ENCODE measurements around the gene FEM1B. TPM values are rescaled to one million over a fixed set of nuclear protein-coding genes. Genes with fewer than 3 reads are reported as not detected.

Gene FEM1B
- total RNA-seq, 1 donor from 2014 or later = 82.8 TPM

DNA sequence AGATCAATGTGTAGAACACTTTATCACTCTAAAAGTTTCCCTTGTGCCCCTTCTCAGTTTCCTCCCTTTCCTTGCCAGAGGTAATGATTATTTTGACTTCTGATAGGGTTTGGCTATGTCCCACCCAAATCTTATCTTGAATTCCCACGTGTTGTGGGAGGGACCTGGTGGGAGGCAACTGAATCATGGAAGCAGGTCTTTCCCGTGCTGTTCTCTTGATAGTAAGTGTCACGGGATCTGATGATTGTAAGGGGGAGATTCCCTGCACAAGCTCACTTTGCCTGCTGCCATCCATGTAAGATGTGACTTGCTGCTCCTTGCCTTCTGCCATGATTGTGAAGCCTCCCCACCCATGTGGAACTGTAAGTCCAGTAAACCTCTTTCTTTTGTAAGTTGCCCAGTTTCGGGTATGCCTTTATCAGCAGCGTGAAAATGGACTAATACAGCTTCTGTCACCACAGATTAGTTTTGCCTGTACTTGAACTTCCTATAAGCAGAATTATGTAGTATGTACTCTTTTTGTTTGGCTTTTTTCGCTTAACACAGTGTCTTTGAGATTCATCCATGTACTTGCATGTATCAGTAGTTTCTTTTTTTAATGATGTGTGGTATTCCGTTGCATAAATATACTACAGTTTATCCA, 7.2 kb downstream of the FEM1B start:
- no peak for DNase-seq (ENCODE audit: low spot score)

GRCh38 chr15:68285259-68285980, 7.9 kb downstream of the FEM1B start:
- DNase-seq (ENCODE audit: low spot score) = no peak

- no peak for DNase-seq (ENCODE audit: low spot score)
Measured at GRCh38 chr15:68286256-68286655, 8.7 kb downstream of the FEM1B start.

GRCh38 chr15:68289057-68289456, 11.5 kb downstream of the FEM1B start:
- no peak for DNase-seq (ENCODE audit: low spot score)

GRCh38 chr15:68289621-68290352, 12.2 kb downstream of the FEM1B start:
- DNase-seq (ENCODE audit: low spot score) = no peak

GRCh38 chr15:68290715-68291114, 13.2 kb downstream of the FEM1B start:
- no peak for DNase-seq (ENCODE audit: low spot score)

- DNase-seq (ENCODE audit: low spot score) = no peak
Measured at GRCh38 chr15:68292157-68292781, 14.7 kb downstream of the FEM1B start.

DNA sequence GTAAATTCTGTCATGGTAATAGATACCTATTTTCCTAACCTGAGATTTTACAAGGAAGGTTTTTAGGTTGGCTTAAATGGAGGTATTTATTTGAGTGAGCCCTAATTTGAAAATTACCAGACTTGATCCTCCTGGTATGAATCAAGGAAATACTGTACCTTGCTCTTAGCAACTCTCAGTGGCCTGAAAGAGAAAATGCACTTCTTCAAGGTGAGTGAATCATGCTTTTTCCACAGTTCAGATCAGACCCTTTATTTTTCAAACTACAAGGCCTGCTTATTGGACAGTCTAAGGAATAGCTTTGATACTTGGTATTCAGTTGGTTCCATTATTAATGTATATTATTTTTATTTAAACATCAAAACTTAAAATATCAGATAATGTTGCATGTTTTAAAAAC, 15.4 kb downstream of the FEM1B start:
- no peak for DNase-seq (ENCODE audit: low spot score)

DNA sequence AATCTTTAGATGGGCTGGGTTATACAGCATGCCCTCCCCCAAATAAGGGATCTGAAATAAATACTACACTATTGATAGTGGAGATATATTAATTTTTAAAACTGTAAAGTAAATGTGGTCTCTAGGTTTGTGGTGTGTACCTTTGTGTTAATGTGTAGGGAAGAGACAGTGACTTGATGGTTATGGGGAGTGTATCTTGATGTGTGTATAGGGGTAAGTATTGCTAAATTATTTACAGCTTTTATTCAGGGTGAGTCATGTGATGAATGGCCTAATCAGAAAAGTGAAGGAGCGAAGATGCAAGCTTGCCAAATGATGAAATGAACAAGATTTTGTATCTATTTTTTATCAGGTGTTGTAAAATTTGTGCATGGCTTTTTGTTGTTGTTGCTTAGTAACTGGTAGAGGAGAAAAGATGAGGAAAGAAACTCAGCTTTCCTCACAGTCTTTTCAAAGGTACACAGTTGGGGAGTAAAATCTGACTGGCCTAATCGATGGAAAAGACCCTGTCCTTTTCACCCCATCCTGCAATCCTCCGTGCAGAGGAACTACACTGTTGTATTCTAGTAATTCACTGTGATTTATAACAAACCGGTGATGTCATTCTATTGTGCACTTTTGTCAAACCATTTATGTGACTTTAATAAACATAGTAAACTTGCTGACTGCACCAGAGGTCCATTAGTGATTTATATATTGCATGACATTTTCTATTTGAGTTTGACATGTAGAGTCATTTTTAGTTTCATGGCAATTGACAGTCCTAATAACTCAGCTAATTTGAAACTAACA, 17.7 kb downstream of the FEM1B start:
- DNase-seq (ENCODE audit: low spot score) = no peak

GRCh38 chr15:68298336-68298735, 20.8 kb downstream of the FEM1B start:
- no peak for DNase-seq (ENCODE audit: low spot score)

DNA sequence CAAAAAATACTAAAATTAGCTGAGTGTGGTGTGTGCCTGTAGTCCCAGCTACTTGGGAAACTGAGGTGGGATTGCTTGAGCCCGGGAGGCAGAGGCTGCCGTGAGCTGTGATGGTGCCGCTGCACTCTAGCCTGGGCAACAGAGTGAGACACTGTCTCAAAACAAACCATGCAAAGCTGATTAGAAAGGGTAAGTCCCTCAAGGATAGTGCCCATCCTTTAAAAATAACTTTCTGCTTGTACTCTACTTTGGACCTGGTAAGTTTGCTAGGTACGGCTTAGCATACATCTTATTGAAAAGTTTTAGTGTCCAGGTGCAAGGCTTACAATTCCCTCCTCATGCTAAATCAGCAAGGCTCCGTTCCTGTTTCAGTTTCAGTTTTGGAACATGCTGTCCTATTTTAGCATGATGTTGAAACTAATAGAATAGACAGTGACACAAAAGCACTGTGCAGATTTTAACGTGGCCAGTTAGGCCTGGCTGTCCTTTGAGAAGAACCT, 21.4 kb downstream of the FEM1B start:
- DNase-seq (ENCODE audit: low spot score) = peak; percentile 20

DNA sequence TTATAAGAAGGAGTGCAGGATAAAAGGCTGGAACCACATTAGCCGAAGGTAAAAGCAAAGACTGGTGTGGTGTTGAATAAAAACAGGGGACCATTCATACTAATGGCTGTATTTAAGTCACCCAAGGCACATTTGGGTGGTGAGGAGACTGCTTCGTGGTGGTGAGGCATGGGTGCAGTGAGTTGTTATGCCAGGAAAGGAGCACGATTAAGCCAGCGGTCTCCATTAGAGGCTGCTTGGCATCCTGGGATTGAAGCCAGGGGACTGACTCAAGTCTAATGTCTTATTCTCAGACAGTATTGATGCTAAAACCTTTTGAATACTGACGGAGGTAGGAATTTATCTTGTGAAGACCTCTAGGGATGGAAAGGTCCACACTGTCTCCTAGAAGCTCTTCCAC, 21.9 kb downstream of the FEM1B start:
- DNase-seq (ENCODE audit: low spot score) = no peak

GRCh38 chr15:68300115-68300940, 22.8 kb downstream of the FEM1B start:
- DNase-seq (ENCODE audit: low spot score) = no peak

DNA sequence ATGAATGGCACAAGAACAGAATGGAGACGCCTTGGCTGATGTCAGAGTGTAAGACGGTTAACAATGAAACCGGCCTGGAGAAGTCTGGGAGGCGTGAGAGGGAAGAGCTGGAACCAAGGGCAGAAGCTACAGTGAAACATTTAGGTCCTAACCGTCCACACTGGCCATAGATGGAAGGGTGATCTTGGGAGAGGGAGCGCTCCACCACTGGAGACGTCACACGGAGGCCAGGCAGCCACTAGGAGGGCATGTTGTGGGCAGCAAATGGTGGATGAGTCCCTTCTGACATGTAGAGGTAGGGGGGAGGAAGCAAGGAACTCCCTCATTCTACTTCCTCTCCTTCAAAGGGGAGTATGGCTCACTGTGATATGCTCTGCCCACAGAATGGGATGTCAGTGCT, 23.8 kb downstream of the FEM1B start:
- no peak for DNase-seq (ENCODE audit: low spot score)

DNA sequence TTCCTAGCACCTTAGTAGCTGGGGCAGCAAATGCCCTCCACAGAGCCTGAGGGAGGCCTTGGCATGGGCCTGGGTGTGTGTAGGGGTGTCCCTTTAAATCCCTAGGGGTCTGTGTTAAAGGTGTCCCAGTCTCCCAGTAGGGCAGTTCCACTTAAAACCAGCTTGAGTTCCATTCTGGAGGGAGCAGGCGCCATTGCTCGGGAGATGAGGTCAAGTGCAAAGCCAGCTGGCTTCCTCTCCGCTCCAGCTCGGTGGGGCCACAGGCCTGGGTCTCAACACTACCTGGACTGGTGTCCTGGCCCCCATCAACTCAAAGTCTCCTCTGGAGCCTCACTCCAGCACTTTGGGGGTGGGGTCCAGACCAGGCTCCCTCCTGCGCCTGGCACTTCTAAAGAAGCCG, 25.2 kb downstream of the FEM1B start:
- DNase-seq (ENCODE audit: low spot score) = no peak

GRCh38 chr15:68303134-68303533, 25.6 kb downstream of the FEM1B start:
- no peak for DNase-seq (ENCODE audit: low spot score)

- no peak for DNase-seq (ENCODE audit: low spot score)
Measured at GRCh38 chr15:68303560-68304436, 26.3 kb downstream of the FEM1B start.

DNA sequence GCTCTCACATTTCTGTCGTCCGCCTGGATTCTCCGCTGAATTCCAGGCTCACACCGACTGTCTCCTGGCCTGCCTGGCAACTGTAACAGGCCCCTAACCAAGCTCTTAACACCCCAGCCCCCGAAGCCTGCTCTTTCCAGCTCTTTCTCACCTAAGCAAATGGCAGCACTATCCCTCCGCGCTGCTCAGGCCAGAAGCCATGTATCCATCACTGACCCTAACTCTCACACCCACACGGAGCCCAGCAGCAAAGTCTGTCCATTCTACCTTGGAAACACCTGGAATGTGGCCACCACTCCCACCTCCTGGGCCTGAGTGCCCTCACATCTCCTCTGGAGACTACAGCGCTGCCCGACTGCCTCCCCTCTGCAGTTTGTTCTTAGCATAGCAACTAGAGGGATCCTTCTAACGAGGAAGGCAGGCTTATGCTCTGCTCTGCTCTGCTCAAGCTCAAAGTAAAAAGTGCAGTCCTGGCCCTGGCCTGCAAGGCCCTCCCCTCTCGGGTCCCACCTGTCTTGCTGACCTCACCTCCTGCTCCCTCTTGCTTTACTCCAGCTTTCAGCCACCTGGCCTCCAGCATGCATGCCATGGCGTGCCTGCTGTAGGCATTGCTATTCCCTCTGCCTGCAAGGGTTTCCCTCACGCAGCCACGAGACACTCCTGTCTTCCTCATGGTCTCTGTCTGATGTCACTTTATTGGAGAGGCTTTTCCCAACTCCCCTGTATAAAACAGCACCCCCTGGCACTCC, 27.2 kb downstream of the FEM1B start:
- no peak for DNase-seq (ENCODE audit: low spot score)

- DNase-seq (ENCODE audit: low spot score) = no peak
Measured at GRCh38 chr15:68305420-68305871, 27.9 kb downstream of the FEM1B start.
